ENCODE results near the gene TTLL1. TPM values are rescaled to one million over a fixed set of nuclear protein-coding genes. Genes with fewer than 3 reads are reported as not detected.

Gene TTLL1
- total and polyA plus RNA-seq, 2 of the 4 experiments (the other 2 are of a cell fraction) = 10.8 to 13.2 TPM

DNA sequence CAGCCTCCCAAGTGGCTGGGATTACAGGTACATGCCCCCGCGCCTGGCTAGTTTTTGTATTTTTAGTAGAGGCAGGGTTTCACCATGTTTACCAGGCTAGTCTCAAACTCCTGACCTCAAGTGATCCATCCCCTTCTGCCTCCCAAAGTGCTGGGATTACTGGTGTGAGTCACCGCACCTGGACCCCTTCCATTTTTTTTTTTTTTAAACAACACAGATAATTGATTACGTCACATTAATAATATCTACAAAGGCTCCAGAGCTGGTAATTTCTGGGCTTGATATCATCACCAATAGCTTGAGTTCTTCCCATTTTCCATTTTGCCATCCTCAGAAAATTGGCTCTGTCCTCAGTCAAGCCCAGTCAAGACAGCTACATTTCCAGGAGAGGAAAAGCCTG, 7.2 kb downstream of the TTLL1 start:
- H3K9me1 ChIP-seq (ENCODE audit: insufficient read depth, low read length) = peaks cover 9% of the 10 kb centered on the region; the same call in 1 of the 2 replicates
- WGBS, 2 experiments (ENCODE audit: extremely low coverage in 2 of 2, insufficient read length in 1 of 2) = 80% methylated on average over 1 of the region's 4 CpGs; no CpG with 5 or more reads in 1 of the 2 experiments
- no peak overlapping the region for H2BK15ac ChIP-seq (ENCODE audit: low read depth, low read length)
- POLR2A ChIA-PET (ENCODE audit: unreplicated experiment) = no interaction called here
- no peak overlapping the region for H4K8ac ChIP-seq (ENCODE audit: low read depth in 2 of 2, low read length in 2 of 2)
- in situ Hi-C loops (cut with MboI; ENCODE audit: low sequenced_read_pairs) (no loop called here), intact Hi-C loops (cut with micrococcal nuclease) (no loop called here), dilution Hi-C loops (cut with HindIII; ENCODE audit: low sequenced_read_pairs, unreplicated experiment) (no loop called here)
- no peak for ATAC-seq (ENCODE audit: low read depth)
- no peak overlapping the region for H2AK5ac ChIP-seq (ENCODE audit: low read depth, low read length)
- H3K27me3 ChIP-seq (ENCODE audit: control insufficient read depth, insufficient read depth, low read length) = no peaks in the 10 kb centered on the region
- H3K4ac ChIP-seq (ENCODE audit: low read depth, low read length) = no peak overlapping the region
- peak; percentile 19 for DNase-seq
- H3K9ac ChIP-seq (ENCODE audit: low read depth, low read length) = no peak overlapping the region
- H2AK9ac ChIP-seq (replicated peaks; ENCODE audit: low read depth, low read length, poor library complexity) = no peak overlapping the region
- H3K27ac ChIP-seq (ENCODE audit: insufficient read depth, low read length) = no peak overlapping the region
- H3K56ac ChIP-seq (ENCODE audit: extremely low read depth, insufficient read depth, low read length) = no peak overlapping the region
- H3K9me3 ChIP-seq (ENCODE audit: control insufficient read depth, insufficient read depth, low read length) = no peaks in the 10 kb centered on the region
- H3K4me2 ChIP-seq (ENCODE audit: low read depth, low read length) = no peak overlapping the region
- no peak overlapping the region for H3K18ac ChIP-seq (ENCODE audit: low read depth, low read length)
- no peak overlapping the region for H4K91ac ChIP-seq (ENCODE audit: insufficient read depth, low read depth, low read length)
- H3K79me1 ChIP-seq (ENCODE audit: low read depth in 1 of 2, low read length in 2 of 2) = peaks cover 0 to 4% of the 10 kb centered on the region in 2 experiments; a peak in 1 of 4 replicates
- no peak overlapping the region for H2BK120ac ChIP-seq (ENCODE audit: low read depth, low read length)
- TF ChIP-seq, protein P1, sequence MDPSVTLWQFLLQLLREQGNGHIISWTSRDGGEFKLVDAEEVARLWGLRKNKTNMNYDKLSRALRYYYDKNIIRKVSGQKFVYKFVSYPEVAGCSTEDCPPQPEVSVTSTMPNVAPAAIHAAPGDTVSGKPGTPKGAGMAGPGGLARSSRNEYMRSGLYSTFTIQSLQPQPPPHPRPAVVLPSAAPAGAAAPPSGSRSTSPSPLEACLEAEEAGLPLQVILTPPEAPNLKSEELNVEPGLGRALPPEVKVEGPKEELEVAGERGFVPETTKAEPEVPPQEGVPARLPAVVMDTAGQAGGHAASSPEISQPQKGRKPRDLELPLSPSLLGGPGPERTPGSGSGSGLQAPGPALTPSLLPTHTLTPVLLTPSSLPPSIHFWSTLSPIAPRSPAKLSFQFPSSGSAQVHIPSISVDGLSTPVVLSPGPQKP (IDR thresholded peaks at IDR 0.05; ENCODE audit: borderline replicate concordance, low read depth, low read length) = no peak
- TF ChIP-seq CEBPB (IDR thresholded peaks at IDR 0.05; ENCODE audit: low read depth, low read length) (no peak), RCOR1 (IDR thresholded peaks at IDR 0.05; ENCODE audit: insufficient replicate concordance, low read length) (no peak), POLR2A (IDR thresholded peaks at IDR 0.05; ENCODE audit: low read depth, low read length) (no peak), NFE2L2 (IDR thresholded peaks at IDR 0.05; ENCODE audit: low read depth, low read length) (no peak), RFX5 (IDR thresholded peaks at IDR 0.05; ENCODE audit: low read depth, low read length) (no peak), MAFK (IDR thresholded peaks at IDR 0.05; ENCODE audit: low read depth, low read length) (no peak), MAZ (IDR thresholded peaks at IDR 0.05; ENCODE audit: borderline replicate concordance, low read depth, low read length) (no peak), FOS (IDR thresholded peaks at IDR 0.05; ENCODE audit: low read depth, low read length) (no peak), SMC3 (IDR thresholded peaks at IDR 0.05; ENCODE audit: low read depth, low read length) (no peak), BHLHE40 (IDR thresholded peaks at IDR 0.05; ENCODE audit: low read depth, low read length) (no peak)
- TF ChIP-seq, protein P2, sequence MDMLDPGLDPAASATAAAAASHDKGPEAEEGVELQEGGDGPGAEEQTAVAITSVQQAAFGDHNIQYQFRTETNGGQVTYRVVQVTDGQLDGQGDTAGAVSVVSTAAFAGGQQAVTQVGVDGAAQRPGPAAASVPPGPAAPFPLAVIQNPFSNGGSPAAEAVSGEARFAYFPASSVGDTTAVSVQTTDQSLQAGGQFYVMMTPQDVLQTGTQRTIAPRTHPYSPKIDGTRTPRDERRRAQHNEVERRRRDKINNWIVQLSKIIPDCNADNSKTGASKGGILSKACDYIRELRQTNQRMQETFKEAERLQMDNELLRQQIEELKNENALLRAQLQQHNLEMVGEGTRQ (IDR thresholded peaks at IDR 0.05; ENCODE audit: low read depth, low read length) = no peak
- TF ChIP-seq, protein P3, sequence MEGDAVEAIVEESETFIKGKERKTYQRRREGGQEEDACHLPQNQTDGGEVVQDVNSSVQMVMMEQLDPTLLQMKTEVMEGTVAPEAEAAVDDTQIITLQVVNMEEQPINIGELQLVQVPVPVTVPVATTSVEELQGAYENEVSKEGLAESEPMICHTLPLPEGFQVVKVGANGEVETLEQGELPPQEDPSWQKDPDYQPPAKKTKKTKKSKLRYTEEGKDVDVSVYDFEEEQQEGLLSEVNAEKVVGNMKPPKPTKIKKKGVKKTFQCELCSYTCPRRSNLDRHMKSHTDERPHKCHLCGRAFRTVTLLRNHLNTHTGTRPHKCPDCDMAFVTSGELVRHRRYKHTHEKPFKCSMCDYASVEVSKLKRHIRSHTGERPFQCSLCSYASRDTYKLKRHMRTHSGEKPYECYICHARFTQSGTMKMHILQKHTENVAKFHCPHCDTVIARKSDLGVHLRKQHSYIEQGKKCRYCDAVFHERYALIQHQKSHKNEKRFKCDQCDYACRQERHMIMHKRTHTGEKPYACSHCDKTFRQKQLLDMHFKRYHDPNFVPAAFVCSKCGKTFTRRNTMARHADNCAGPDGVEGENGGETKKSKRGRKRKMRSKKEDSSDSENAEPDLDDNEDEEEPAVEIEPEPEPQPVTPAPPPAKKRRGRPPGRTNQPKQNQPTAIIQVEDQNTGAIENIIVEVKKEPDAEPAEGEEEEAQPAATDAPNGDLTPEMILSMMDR (conservative IDR thresholded peaks at IDR 0.05; ENCODE audit: low read depth, low read length) = no peak
- H3K4me1 ChIP-seq (ENCODE audit: control insufficient read depth, insufficient read depth, low read length) = no peaks in the 10 kb centered on the region
- no peak overlapping the region for H3K14ac ChIP-seq (replicated peaks; ENCODE audit: low read depth, low read length)
- H3K36me3 ChIP-seq (ENCODE audit: control insufficient read depth, insufficient read depth, low read length) = no peaks in the 10 kb centered on the region
- BruUV-seq (replicated peaks) = no TSS peak
- H2BK5ac ChIP-seq (ENCODE audit: low read depth, low read length, poor library complexity, severe bottlenecking) = no peak overlapping the region
- H3K23ac ChIP-seq (ENCODE audit: low read depth, low read length) = no peak overlapping the region
- H4K20me1 ChIP-seq (ENCODE audit: insufficient read depth, low read length) = peaks cover 3% of the 10 kb centered on the region; the same call in 1 of the 2 replicates
- CTCF ChIA-PET = no interaction called here
- no peak overlapping the region for H3K4me3 ChIP-seq (ENCODE audit: insufficient read depth, low read depth, low read length)
- no peak overlapping the region for H2AFZ ChIP-seq (replicated peaks; ENCODE audit: low read length, poor library complexity)
- no peak overlapping the region for H4K5ac ChIP-seq (ENCODE audit: low read depth, low read length)
- no peak overlapping the region for H2BK20ac ChIP-seq (ENCODE audit: low read depth, low read length)
